Activated CD4-positive, alpha-beta T cell treated with anti-CD3 and anti-CD28 coated beads, Interleukin-2, amount 50 U/mL, for 48 hours (primary cell): ENCODE measurements around the gene ZNF429.
"Not testable (repeated sequence)": the region's sequence is repeated elsewhere in the genome, so short reads cannot be mapped to it uniquely, and the experiment has no call there.

Experiments
- DNase-seq, 2 experiments: peaks; one replicate each; pipeline ENCODE4 v3.0.0-alpha.2; 2020

Gene ZNF429

GRCh38 chr19:21519488-21519887, 14.1 kb downstream of the ZNF429 start:
- DNase-seq, result no peak

DNA sequence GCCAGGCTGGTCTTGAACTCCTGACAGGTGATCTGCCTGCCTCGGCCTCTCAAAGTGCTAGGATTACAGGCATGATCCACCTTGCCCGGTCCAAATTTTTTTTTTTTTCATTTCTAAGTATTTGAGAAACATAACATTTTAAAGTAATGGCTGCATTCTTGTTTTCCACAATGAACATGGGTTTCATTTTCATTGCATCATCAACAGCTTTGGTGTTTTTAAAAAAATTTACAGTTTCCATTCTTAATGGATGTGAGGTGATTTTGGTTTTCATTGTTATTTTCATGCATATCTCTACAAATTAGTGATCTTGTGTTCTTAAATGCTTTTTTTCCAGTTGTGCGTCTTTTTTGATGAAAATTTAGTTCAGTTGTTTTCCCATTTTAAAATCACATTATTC, 27.5 kb downstream of the ZNF429 start:
- DNase-seq, result no peak

- not testable (repeated sequence) for DNase-seq
Observed at GRCh38 chr19:21536741-21537290, 31.4 kb downstream of the ZNF429 start.

DNA sequence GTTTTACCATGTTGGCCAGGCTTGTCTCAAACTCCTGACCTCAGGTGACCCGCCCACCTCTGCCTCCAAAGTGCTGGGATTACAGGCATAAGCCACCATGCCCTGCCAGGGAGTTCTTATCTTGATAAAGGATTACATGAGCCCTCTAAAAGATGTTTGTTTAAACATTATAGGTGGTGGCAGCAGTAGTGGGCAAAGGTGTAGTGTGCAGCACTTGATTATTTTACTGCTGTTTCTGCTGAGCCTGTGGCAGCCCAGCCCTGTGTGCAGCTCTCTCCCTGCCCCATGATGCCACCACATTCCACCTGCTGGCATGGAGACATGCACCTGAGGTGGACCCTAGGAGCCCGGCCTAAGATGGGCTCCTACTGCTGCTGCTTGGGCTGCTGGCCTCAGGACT, 54.0 kb downstream of the ZNF429 start:
- no peak for DNase-seq

DNA sequence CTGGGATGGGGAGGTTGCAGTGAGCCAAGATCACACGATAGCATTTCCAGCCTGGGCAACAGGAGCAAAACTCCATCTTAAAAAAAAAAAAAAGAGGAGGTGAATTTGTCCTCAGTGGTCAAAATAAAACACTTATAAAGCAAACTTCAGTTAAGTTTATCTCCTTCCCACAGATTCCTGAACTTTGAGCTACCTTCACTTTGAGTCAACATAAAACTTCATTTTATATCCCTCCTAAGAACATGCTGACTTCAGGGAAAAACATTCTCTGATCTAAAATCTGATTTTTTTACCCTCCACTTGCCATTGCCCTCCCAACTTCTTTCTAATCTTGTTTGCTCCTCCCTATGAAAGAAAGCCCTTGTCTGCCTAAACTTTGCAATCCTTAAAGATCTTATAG, 59.0 kb downstream of the ZNF429 start:
- no peak for DNase-seq

DNA sequence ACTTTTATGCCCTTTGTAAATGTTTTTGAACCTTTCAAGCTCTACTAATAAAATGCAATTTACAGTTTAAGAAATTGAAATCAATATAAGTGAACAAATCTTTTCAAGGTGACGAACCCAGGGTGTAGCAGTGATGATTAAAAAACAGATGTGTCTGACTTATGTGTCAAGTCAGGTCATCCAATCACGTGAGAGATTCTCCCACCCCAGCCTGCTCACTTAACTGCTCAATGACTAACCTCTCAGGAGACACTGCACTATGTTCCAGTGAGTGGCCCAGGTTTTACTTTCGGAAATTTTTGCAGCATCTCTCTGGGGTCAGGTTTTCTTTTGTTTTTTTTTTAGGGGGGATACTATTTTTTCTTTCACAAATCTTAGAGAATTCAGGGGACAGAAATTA, 60.7 kb downstream of the ZNF429 start:
- no peak for DNase-seq

- not testable (repeated sequence) for DNase-seq
Observed at GRCh38 chr19:21567806-21568205, 62.4 kb downstream of the ZNF429 start.

GRCh38 chr19:21568816-21569493, 63.6 kb downstream of the ZNF429 start:
- peak; percentile 57 to 66 for DNase-seq

- DNase-seq, result peak; percentile 16 to 39
Observed at GRCh38 chr19:21569494-21569865, 64.1 kb downstream of the ZNF429 start.

DNA sequence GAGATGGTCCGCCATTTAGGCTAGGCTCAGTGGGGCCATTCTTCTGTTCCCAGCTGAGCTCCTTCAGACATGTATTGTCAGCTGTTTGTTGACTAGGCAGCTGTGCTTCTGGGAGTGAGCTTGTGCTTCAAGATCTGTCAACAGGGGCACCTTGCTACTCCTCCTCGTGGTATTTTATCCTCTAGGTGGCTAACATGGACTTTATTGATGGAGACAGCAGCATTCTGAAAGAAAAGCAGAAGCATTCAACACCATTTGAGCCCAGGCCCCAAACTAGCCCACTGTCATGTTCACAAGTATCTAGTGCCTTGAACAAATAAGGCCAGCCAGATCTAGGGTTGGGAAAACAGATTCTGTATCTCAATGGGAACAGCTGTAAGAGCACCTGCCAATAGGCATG, 65.9 kb downstream of the ZNF429 start:
- no peak for DNase-seq

DNA sequence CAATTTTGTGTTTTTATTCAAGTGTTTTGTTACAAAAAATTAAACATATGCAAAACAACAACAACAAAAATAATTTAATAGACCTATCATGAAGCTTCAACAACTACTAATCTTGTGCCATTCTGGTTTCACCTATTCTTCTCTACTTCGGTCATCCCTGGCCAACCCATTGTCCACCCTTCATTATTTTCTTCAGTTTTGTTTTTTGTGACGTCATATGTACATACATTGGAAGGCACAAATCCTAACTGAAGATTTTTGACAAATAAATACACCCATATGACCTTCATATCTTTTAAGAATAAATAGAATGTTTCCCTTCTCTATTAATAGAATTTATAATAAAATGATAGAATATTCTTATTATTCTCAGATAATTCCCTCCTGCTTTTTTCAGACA, 69.2 kb downstream of the ZNF429 start:
- no peak for DNase-seq

- no peak for DNase-seq
Observed at GRCh38 chr19:21576481-21576880, 71.1 kb downstream of the ZNF429 start.

- no peak for DNase-seq
Observed at GRCh38 chr19:21580101-21580500, 74.7 kb downstream of the ZNF429 start.

DNA sequence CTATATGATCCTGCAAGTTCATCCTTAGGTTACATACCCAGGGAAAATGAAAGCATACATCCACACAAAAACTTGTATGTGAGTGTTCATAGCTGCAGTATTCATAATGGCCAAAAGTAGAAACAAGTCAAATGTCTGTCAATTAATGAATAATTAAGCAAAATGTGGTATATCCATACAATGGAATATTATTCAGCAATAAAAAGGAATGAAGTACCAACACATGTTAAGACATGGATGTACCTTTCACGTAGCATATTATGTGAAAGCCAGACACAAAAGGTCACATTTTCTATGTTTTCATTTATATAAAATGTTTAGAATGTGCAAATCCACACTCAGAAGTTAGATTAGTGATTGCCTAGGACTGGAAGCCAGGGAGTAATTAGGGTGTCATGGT, 75.4 kb downstream of the ZNF429 start:
- DNase-seq, result no peak

DNA sequence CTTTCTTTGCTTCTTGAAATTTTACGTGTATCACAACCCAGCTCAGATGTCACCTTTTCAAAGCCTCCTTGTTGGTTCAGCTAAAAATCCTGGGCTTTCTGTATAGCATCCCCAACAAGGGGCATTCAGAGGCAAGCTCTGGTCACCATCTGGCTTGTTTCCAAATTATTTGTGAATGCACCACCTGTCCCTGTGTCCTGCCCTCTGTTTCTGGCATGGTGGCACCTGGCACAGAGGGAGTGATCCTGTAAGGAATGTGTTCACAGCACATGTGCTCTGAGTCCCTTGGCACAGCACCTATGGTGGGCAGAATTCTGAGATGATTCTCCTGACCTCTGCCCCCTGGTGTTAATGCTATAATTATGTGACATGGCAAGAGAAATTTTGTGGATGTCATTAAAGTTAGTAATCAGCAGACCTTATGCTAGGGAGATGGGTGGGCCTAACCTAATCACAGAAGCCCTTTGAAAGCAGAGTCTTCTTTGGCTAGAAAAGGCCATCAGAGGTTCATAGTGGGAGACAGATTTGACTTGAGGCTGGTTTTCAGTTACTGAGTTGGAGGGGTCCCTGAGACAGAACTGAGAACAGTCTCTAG, 76.3 kb downstream of the ZNF429 start:
- DNase-seq, result no peak

DNA sequence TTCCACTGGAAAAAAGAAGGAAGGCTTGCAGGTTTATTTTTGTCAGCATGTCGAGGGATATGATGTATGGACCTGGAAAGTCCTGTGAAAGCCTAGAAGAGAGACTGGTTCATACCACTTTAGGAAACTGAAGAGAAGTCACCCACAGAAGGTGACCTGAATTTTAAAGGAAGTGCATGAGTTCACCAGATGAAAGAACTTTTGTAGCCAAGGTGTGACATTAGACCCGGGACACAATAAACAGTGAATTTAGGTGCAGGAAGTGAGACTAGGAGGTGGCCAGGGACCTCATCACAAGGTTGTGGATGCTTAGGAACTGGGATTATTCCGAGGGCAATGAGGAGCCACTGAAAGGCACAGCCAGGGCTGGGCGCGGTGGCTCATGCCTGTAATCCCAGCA, 79.1 kb downstream of the ZNF429 start:
- no peak for DNase-seq

DNA sequence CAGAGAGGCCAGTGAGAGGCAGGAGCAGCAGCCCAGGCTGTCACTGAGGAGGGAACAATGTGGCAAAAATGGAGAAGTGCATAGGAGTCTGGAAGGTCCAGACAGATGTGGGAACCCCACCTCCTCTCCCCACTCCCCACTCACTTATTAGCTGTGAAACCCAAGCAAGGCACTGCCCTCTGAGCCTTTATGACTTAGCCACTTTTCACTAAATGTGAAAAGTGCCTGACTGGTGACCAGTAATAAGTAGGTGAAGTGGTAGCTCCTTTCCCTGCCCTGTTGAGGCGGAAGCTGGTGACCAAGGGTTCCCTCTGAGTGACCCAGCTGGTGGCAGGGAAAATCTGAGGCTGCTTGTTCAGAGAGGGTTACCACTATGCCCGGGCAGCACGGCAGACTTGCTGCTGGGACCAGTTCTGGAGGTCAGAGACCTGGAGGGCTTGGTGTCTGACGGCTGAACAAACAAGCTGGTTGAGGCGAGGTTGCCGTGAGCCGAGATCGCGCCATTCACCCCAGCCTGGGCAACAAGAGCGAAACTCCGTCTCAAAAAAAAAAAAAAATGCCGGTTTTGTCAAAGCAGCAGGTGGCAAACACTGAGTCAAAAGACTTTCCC, 80.0 kb downstream of the ZNF429 start:
- DNase-seq, result no peak

- DNase-seq, result no peak
Observed at GRCh38 chr19:21586311-21587116, 81.1 kb downstream of the ZNF429 start.

- DNase-seq, result no peak
Observed at GRCh38 chr19:21587117-21587461, 81.7 kb downstream of the ZNF429 start.

DNA sequence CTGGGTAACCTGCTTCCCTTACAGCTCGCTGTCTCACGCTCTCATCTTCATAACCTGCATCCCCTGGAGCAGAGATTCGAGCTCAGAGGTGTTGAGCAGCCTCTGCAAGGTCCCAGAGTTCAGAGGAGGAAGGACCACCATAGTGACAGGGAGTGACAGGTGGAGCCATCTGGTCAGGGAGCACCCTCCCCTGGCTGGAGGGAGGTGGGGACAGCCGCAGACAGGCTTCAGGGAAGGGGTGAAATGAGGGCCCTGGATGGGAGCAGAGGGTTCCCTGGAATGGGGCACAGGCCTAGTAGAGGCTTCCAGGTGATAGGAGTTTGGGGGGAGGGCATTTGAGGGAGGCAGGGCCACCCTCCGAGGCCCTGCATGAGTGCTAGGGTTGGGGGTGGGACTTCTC, 82.1 kb downstream of the ZNF429 start:
- no peak for DNase-seq

- DNase-seq, result no peak
Observed at GRCh38 chr19:21588065-21588601, 82.7 kb downstream of the ZNF429 start.

DNA sequence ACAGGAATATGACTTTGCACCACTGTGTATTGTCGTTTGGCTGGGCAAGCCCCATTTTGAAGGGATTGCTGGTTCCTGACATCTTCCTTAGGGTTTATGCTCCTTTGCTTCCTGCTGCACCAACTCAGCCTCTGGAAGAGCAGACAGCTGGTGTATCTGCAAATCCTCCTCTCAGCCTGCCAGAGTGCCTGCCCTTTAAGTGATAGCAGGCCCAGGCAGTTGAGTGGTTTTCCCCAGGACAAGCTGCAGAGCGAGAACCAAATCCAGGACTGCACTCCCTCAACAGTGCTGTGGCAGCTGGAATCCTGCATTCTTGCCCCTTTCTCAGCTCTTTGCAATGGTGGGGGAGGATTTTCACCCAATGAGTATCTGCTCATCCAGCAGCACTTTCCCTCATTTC, 85.5 kb downstream of the ZNF429 start:
- no peak for DNase-seq

- no peak for DNase-seq
Observed at GRCh38 chr19:21593008-21593481, 87.6 kb downstream of the ZNF429 start.
